ENCODE results near the gene NEUROD1.

NEUROD1 gene

GRCh38 chr2:181679544-181679979 is 755 bp downstream of the NEUROD1 start:
- DNase-seq: no peak

- DNase-seq: no peak
Observed at GRCh38 chr2:181678861-181679543, 1.3 kb downstream of the NEUROD1 start.

- DNase-seq: no peak
Observed at GRCh38 chr2:181677912-181678586, 2.3 kb downstream of the NEUROD1 start.

GRCh38 chr2:181675254-181675653 is 5.1 kb downstream of the NEUROD1 start:
- DNase-seq: no peak

- no peak for DNase-seq
Observed at GRCh38 chr2:181674461-181674860, 5.9 kb downstream of the NEUROD1 start.

- DNase-seq: no peak
Observed at GRCh38 chr2:181673173-181673572, 7.1 kb downstream of the NEUROD1 start.

- DNase-seq: no peak
Observed at GRCh38 chr2:181672255-181673008, 7.9 kb downstream of the NEUROD1 start.

- DNase-seq: no peak
Observed at GRCh38 chr2:181670632-181671031, 9.7 kb downstream of the NEUROD1 start.

- DNase-seq: no peak
Observed at GRCh38 chr2:181667234-181667633, 13.1 kb downstream of the NEUROD1 start.

GRCh38 chr2:181662287-181662686 is 18.0 kb downstream of the NEUROD1 start:
- no peak for DNase-seq

- DNase-seq: no peak
Observed at GRCh38 chr2:181660181-181660580, 20.1 kb downstream of the NEUROD1 start.

GRCh38 chr2:181658444-181658843 is 21.9 kb downstream of the NEUROD1 start:
- DNase-seq: no peak

- no peak for DNase-seq
Observed at GRCh38 chr2:181657379-181657778, 22.9 kb downstream of the NEUROD1 start.

- no peak for DNase-seq
Observed at GRCh38 chr2:181656450-181657291, 23.6 kb downstream of the NEUROD1 start, which contains the start of gene CERKL. Gene CERKL (minus strand): TSS chr2:181657105. CDS start chr2:181657006, 99 bp downstream.

GRCh38 chr2:181655519-181655918 is 24.8 kb downstream of the NEUROD1 start:
- no peak for DNase-seq

GRCh38 chr2:181649436-181649979 is 30.8 kb downstream of the NEUROD1 start:
- no peak for DNase-seq

- DNase-seq: no peak
Observed at GRCh38 chr2:181648478-181649155, 31.7 kb downstream of the NEUROD1 start.

GRCh38 chr2:181646415-181646987 is 33.8 kb downstream of the NEUROD1 start:
- no peak for DNase-seq

GRCh38 chr2:181643151-181643550 is 37.2 kb downstream of the NEUROD1 start:
- no peak for DNase-seq

GRCh38 chr2:181642086-181642485 is 38.2 kb downstream of the NEUROD1 start:
- no peak for DNase-seq

- DNase-seq: no peak
Observed at GRCh38 chr2:181639686-181640085, 40.6 kb downstream of the NEUROD1 start.
